Gastroesophageal sphincter (tissue), 4 donors: ENCODE results near the gene THOC6. TPM values are rescaled to one million over a fixed set of nuclear protein-coding genes. Genes with fewer than 3 reads are reported as not detected.
A peak's percentile ranks its signal among the peaks of the same experiment; 100 is the strongest.

Experiments used
- ATAC-seq: fragments of 150-250 bp; one replicate; pipeline ENCODE4 v1.9.1; 2016; ENCODE audit warnings: mild to moderate bottlenecking, moderate library complexity
- H3K27ac ChIP-seq, 4 donors: fragments of 200-600 bp; sonication (generic) in 3 of 4; 1 replicate in 3 of 4; 2 replicates in 1 of 4; pipeline ENCODE4 v1.5.1; 2016 to 2019
- H3K27me3 ChIP-seq: fragments of 200-600 bp; sonication (generic); one replicate; pipeline ENCODE4 v1.5.1; 2019
- H3K36me3 ChIP-seq, 2 donors: fragments of 200-600 bp; sonication (generic); one replicate each; pipeline ENCODE4 v1.5.1; 2019; ENCODE audit warnings: control low read depth in 1 of 2
- H3K4me1 ChIP-seq, 3 donors: fragments of 200-600 bp; sonication (generic); 1 replicate in 2 of 3; 2 replicates in 1 of 3; pipeline ENCODE4 v1.5.1; 2016 to 2019; ENCODE audit warnings: control low read depth in 2 of 3
- H3K4me3 ChIP-seq, 2 donors: fragments of 200-600 bp; sonication (generic); one replicate each; pipeline ENCODE4 v1.5.1; 2019; ENCODE audit warnings: mild to moderate bottlenecking in 1 of 2, moderate library complexity in 1 of 2
- H3K9me3 ChIP-seq, 3 donors: fragments of 200-600 bp; sonication (generic); one replicate each; pipeline ENCODE4 v1.5.1; 2017 to 2019; ENCODE audit warnings: control low read depth in 2 of 3
- CTCF ChIP-seq, 4 experiments: fragments of 200-600 bp in 2 of 4; fragments of 450-650 bp in 2 of 4; sonication (generic) in 1 of 4; IDR thresholded peaks; one replicate each; pipeline ENCODE4 v1.5.1; 2017 to 2019; ENCODE audit warnings: antibody characterized with exemption in 4 of 4, mild to moderate bottlenecking in 2 of 4, moderate library complexity in 2 of 4
- EP300 ChIP-seq: sonication (generic); formaldehyde crosslinking; IDR thresholded peaks from one replicate; pipeline ENCODE4 v1.6.1; 2017; ENCODE audit warnings: antibody characterized with exemption, mild to moderate bottlenecking
- POLR2A ChIP-seq, 2 donors: fragments of 450-650 bp; IDR thresholded peaks; one replicate each; pipeline ENCODE4 v1.6.1; 2017; ENCODE audit warnings: antibody characterized with exemption in 2 of 2, mild to moderate bottlenecking in 2 of 2, moderate library complexity in 1 of 2
- POLR2AphosphoS5 ChIP-seq: sonication (generic); formaldehyde crosslinking; IDR thresholded peaks from one replicate; pipeline ENCODE4 v1.6.1; 2017; ENCODE audit warnings: antibody characterized with exemption
- WGBS, 2 donors: methylation state at CpG; one replicate each; pipeline ENCODE4 v1.1.5; 2018; ENCODE audit warnings: low coverage in 1 of 2; 5-methylcytosine and 5-hydroxymethylcytosine counted together
- total RNA-seq, 4 donors: library from RNA; depleted of rRNA; stranded (reverse); fragments of >200 nt; gene quantifications; one replicate each; pipeline ENCODE4 v1.1.0, GENCODE V29; 2016

THOC6 gene
- total RNA-seq, 4 donors from 2014 or later: 17.6 to 28.2 (median 25.0) TPM

GRCh38 chr16:3003582-3004270 is 20.1 kb upstream of the THOC6 start:
- no peaks in the 10 kb centered on the region for H3K36me3 ChIP-seq
- 2 to 14% methylated on average over 9 to 17 of the region's 58 CpGs for WGBS, 2 donors
- peak; percentile 99 for ATAC-seq
- H3K27me3 ChIP-seq: peaks cover 66% of the 10 kb centered on the region
- no peaks in the 10 kb centered on the region for H3K9me3 ChIP-seq
- H3K4me3 ChIP-seq: peak overlapping the region in 1 of 2 donors; percentile 44
- TF ChIP-seq CTCF (IDR thresholded peaks at IDR 0.05) (peak in 3 of 4 experiments; percentile 38 to 82 (median 52)), EP300 (no peak), POLR2A (IDR thresholded peaks at IDR 0.05) (no peak), POLR2AphosphoS5 (peak; percentile 58)
- H3K27ac ChIP-seq: peak overlapping the region in 1 of 4 donors; percentile 71
- H3K4me1 ChIP-seq: peaks cover 0 to 11% (median 4%) of the 10 kb centered on the region in 3 donors

DNA sequence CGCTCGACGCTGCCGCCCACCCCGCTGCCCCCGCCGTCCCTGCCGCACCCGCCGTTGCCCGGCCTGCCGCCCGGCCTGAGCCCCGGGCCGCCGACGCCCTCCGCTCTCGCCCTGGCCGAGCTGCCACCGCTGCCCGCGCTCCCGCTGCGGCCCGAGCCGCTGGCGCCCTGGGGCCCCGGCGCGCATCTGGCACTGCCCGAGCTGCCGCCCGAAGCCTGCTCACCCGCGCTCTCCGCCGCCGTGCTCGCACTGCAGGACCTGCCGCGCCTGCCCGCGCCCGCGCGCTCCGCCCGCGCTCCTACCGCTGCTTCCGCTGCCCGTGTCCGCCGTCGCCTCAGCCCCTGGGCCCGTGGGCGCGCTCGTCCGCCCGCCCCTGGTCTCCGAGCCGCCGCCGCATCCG is 19.5 kb upstream of the THOC6 start:
- TF ChIP-seq EP300 (no peak), CTCF (IDR thresholded peaks at IDR 0.05) (no peak), POLR2A (IDR thresholded peaks at IDR 0.05) (no peak), POLR2AphosphoS5 (no peak)
- Histone ChIP-seq H3K27ac (peak overlapping the region in 1 of 4 donors; percentile 71), H3K4me3 (peak overlapping the region in 1 of 2 donors; percentile 44), H3K4me1 (peaks cover 0 to 11% (median 4%) of the 10 kb centered on the region in 3 donors), H3K9me3 (no peaks in the 10 kb centered on the region), H3K36me3 (no peaks in the 10 kb centered on the region), H3K27me3 (peaks cover 68% of the 10 kb centered on the region)
- peak; percentile 20 for ATAC-seq
- no CpG with 5 or more reads among the region's 67 CpGs for WGBS, 2 donors

DNA sequence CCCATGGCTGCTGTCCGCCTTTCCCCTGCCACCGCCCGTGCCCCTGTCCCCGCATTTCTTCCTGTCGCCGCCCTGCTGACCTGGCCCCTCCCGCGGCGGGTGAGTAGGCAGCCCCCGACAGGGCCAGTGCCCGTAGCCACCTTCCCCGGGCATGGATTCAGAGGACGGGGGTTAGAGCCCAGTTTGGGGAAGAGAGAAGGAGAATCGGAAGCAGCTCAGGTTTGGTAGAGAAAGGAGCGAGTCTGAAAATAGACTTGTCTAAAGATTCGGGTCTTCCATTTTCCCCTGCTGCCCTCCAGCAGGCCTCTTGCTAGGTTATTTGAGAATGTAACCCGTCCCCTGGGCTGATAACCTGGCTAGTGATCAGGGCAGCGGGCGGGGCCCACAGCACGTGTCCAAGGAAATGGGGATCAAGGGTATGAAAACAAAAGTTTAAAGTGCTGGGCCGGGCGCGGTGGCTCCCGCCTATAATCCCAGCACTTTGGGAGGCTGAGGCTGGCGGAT is 19.0 kb upstream of the THOC6 start:
- 0 to 18% methylated on average over 2 to 14 of the region's 25 CpGs for WGBS, 2 donors
- H3K27ac ChIP-seq: no peak overlapping the region

GRCh38 chr16:3007059-3007956 is 16.5 kb upstream of the THOC6 start:
- no peaks in the 10 kb centered on the region for H3K9me3 ChIP-seq
- peaks cover 0 to 11% (median 4%) of the 10 kb centered on the region in 3 donors for H3K4me1 ChIP-seq
- 45 to 54% methylated on average over 3 to 5 of the region's 13 CpGs for WGBS, 2 donors
- ATAC-seq: no peak
- H3K27me3 ChIP-seq: peaks cover 77% of the 10 kb centered on the region
- TF ChIP-seq POLR2A (IDR thresholded peaks at IDR 0.05): no peak
- no peak for TF ChIP-seq POLR2AphosphoS5
- no peak for TF ChIP-seq EP300
- no peak for TF ChIP-seq CTCF (IDR thresholded peaks at IDR 0.05)
- no peak overlapping the region for H3K4me3 ChIP-seq
- no peak overlapping the region for H3K27ac ChIP-seq
- no peaks in the 10 kb centered on the region for H3K36me3 ChIP-seq

More for the DNA sequence above, 19.0 kb upstream of the THOC6 start:
- H3K36me3 ChIP-seq: no peaks in the 10 kb centered on the region
- H3K9me3 ChIP-seq: no peaks in the 10 kb centered on the region
- H3K27me3 ChIP-seq: peaks cover 69% of the 10 kb centered on the region
- TF ChIP-seq POLR2AphosphoS5 (no peak), CTCF (IDR thresholded peaks at IDR 0.05) (no peak), EP300 (no peak), POLR2A (IDR thresholded peaks at IDR 0.05) (no peak)
- peaks cover 0 to 11% (median 4%) of the 10 kb centered on the region in 3 donors for H3K4me1 ChIP-seq
- peak overlapping the region in 1 of 2 donors; percentile 44 for H3K4me3 ChIP-seq
- ATAC-seq: no peak
